K562 (cell line): ENCODE measurements around the gene SOX6. TPM values are rescaled to one million over a fixed set of nuclear protein-coding genes. Genes with fewer than 3 reads are reported as not detected.
"Not testable (repeated sequence)": the region's sequence is repeated elsewhere in the genome, so short reads cannot be mapped to it uniquely, and the experiment has no call there.

Experiments used
- ATAC-seq: fragments of 200-7000 bp; cut with Tn5 transposase; 3 replicates; pipeline ENCODE4 v1.9.1; 2020; ENCODE audit warnings: moderate library complexity
- BruUV-seq: library from RNA; stranded (reverse); fragments of 400-500 nt; replicated peaks from 2 replicates; lab custom pipeline; 2021; lab: Mats Ljungman, UMichigan
- CTCF ChIA-PET: fragments of 300-600 bp; formaldehyde crosslinking; extraction: SDS; loops from one replicate; lab custom pipeline; 2021; ENCODE audit warnings: low intra/inter-chr PET ratio; lab: Yijun Ruan, JAX
- POLR2A ChIA-PET: fragments of 300-600, 350-650 bp; sonication (Branson Sonifier 250); formaldehyde crosslinking; extraction: SDS; loops from one replicate; lab custom pipeline; 2021; ENCODE audit warnings: antibody characterized with exemption, inconsistent platforms; lab: Yijun Ruan, JAX
- DNase-seq, 4 experiments: peaks; one replicate each; pipeline versions ENCODE4 v3.0.0 to v3.0.0-alpha.2; 2011 to 2018; ENCODE audit warnings: low spot score in 3 of 4, mixed read lengths in 3 of 4; ENCODE audit errors: extremely low read depth in 1 of 4
- FAIRE-seq: peaks from 2 replicates; lab custom pipeline; 2011; peaks lifted over from hg19 to GRCh38; lab: Jason Lieb, UNC
- H2AFZ ChIP-seq: 2 replicates; pipeline ENCODE4 v1.6.0; 2011; ENCODE audit warnings: low read depth, low read length, control low read depth, inconsistent platforms
- H3K27ac ChIP-seq: fragments of 200-600 bp; 3 replicates; pipeline ENCODE4 v1.8.0; 2011; ENCODE audit warnings: low read depth, mild to moderate bottlenecking, control low read depth, inconsistent platforms, low read length, moderate library complexity, mixed read lengths; ENCODE audit errors: extremely low read depth
- H3K27me3 ChIP-seq, 2 experiments: fragments of 300-600 bp in 1 of 2; 2 replicates in 1 of 2; 3 replicates in 1 of 2; pipeline versions ENCODE4 v1.6.0 to v1.8.0; 2011; ENCODE audit warnings: inconsistent platforms in 2 of 2, low read length in 2 of 2, mild to moderate bottlenecking in 1 of 2, mixed read lengths in 1 of 2, moderate library complexity in 1 of 2; ENCODE audit not compliant: control insufficient read depth in 2 of 2, insufficient read depth in 2 of 2
- H3K36me3 ChIP-seq: fragments of 300-600 bp; 3 replicates; pipeline ENCODE4 v1.8.0; 2011; ENCODE audit warnings: mild to moderate bottlenecking, low read length, inconsistent platforms; ENCODE audit not compliant: control insufficient read depth, insufficient read depth
- H3K4me1 ChIP-seq, 2 experiments: fragments of 200-600 bp in 1 of 2; replicated peaks in 1 of 2; 2 replicates in 1 of 2; 3 replicates in 1 of 2; pipeline versions ENCODE4 v1.5.1 to v1.8.0; 2011; ENCODE audit warnings: inconsistent platforms in 2 of 2, low read length in 2 of 2, mild to moderate bottlenecking in 1 of 2, mixed read lengths in 1 of 2, moderate library complexity in 1 of 2; ENCODE audit not compliant: control insufficient read depth in 2 of 2, insufficient read depth in 2 of 2
- H3K4me2 ChIP-seq: 2 replicates; pipeline ENCODE4 v1.6.1; 2011; ENCODE audit warnings: low read length, control low read depth, inconsistent platforms, mixed read lengths; ENCODE audit not compliant: insufficient read depth
- H3K4me3 ChIP-seq: fragments of 200-600 bp; sonication (generic), shearing (Covaris generic); 2 replicates; pipeline ENCODE4 v1.5.1; 2016; ENCODE audit warnings: control low read depth, inconsistent platforms
- H3K79me2 ChIP-seq: fragments of 200-600 bp; 3 replicates; pipeline ENCODE4 v1.8.0; 2011; ENCODE audit warnings: low read length, inconsistent platforms; ENCODE audit not compliant: control insufficient read depth, insufficient read depth
- H3K9ac ChIP-seq, 2 experiments: 2 replicates each; pipeline versions ENCODE4 v1.6.0 to v1.6.1; 2011; ENCODE audit warnings: low read depth in 2 of 2, low read length in 2 of 2, control low read depth in 1 of 2, inconsistent platforms in 1 of 2, mild to moderate bottlenecking in 1 of 2, mixed read lengths in 1 of 2; ENCODE audit not compliant: insufficient read depth in 1 of 2
- H3K9me1 ChIP-seq: one replicate; pipeline ENCODE4 v1.6.0; 2011; ENCODE audit warnings: inconsistent platforms, mild to moderate bottlenecking, low read length, moderate library complexity; ENCODE audit not compliant: control insufficient read depth, insufficient read depth
- H3K9me3 ChIP-seq: replicated peaks from 2 replicates; pipeline ENCODE4 v1.5.1; 2011; ENCODE audit warnings: low read depth, low read length, inconsistent platforms; ENCODE audit not compliant: control insufficient read depth, insufficient read depth
- H4K20me1 ChIP-seq: replicated peaks from 2 replicates; pipeline ENCODE4 v1.6.1; 2011; ENCODE audit warnings: low read length, inconsistent platforms, mixed read lengths; ENCODE audit not compliant: control insufficient read depth, insufficient read depth
- BCOR ChIP-seq: fragments of 450-650 bp; IDR thresholded peaks from 2 replicates; pipeline ENCODE4 v1.6.1; 2016
- KDM1A ChIP-seq, 2 experiments: fragments of 450-650 bp; IDR thresholded peaks; 2 replicates each; pipeline ENCODE4 v1.6.1; 2016; ENCODE audit warnings: mild to moderate bottlenecking in 2 of 2
- SMARCA5 ChIP-seq: fragments of 450-650 bp; IDR thresholded peaks from 2 replicates; pipeline ENCODE4 v1.6.1; 2016
- YY1 ChIP-seq, 3 experiments: IDR thresholded peaks; 2 replicates each; pipeline ENCODE4 v1.6.1; 2011; ENCODE audit warnings: low read length in 2 of 3, mild to moderate bottlenecking in 2 of 3, moderate library complexity in 2 of 3, borderline replicate concordance in 1 of 3, control low read depth in 1 of 3, low read depth in 1 of 3; ENCODE audit not compliant: insufficient read depth in 3 of 3, insufficient replicate concordance in 2 of 3, control insufficient read depth in 1 of 3, insufficient read length in 1 of 3; ENCODE audit errors: extremely low read depth in 1 of 3
- ZNF146 ChIP-seq: IDR thresholded peaks from one replicate; pipeline ENCODE4 v1.6.1; 2018; ENCODE audit warnings: missing compliant biosample characterization; ENCODE audit not compliant: unreplicated experiment
- WGBS: fragments of 100-300 bp; shearing (Covaris generic); methylation state at CpG from one replicate; pipeline ENCODE4 v1.1.6; 2016; ENCODE audit warnings: low coverage, mixed read lengths; ENCODE audit not compliant: insufficient coverage; ENCODE audit errors: missing lambda C conversion rate; 5-methylcytosine and 5-hydroxymethylcytosine counted together
- in situ Hi-C: fragments of 300-500 bp; cut with MboI; formaldehyde crosslinking; loops from 4 replicates; pipeline ENCODE4 v1.15.0; 2018; ENCODE audit warnings: inconsistent platforms, mixed read lengths
- intact Hi-C: fragments of 100-400 bp; cut with micrococcal nuclease; formaldehyde crosslinking; loops from 2 replicates; pipeline ENCODE4 v1.14.2; 2022
- polyA plus RNA-seq, 8 experiments: library from polyadenylated mRNA; depleted of rRNA in 4 of 8; stranded (reverse) in 5 of 8; unstranded in 3 of 8; fragments of >200 nt; fragmentation: Nextera tagmentation in 2 of 8; fragmentation: Illumina TruSeq in 1 of 8; extraction: Ambion mirVana in 2 of 8; extraction: Trizol in 1 of 8; gene quantifications; 2 replicates each; pipeline versions ENCODE4 v1.2.1 to v1.2.3, GENCODE V29; 2011 to 2014; ENCODE audit warnings: inconsistent platforms in 1 of 8, missing spikeins in 1 of 8
- total RNA-seq, 7 experiments: library from RNA; depleted of rRNA in 6 of 7; stranded (reverse); fragments of >200 nt in 6 of 7; fragmentation: Illumina TruSeq in 2 of 7; extraction: Trizol in 2 of 7; gene quantifications; 2 replicates each; pipeline versions ENCODE4 v1.2.1 to v1.2.3, GENCODE V29; 2011 to 2021; ENCODE audit warnings: low replicate concordance in 1 of 7

Gene SOX6
- total and polyA plus RNA-seq, 9 of the 15 experiments (the other 6 are each of a cell fraction or from before 2014, with no cell fraction given): 0.89 to 8.7 (median 5.7) TPM

GRCh38 chr11:16146980-16147379, 209.4 kb downstream of the SOX6 start:
- not testable (repeated sequence) for BruUV-seq

GRCh38 chr11:16141614-16142013, 214.7 kb downstream of the SOX6 start:
- in situ Hi-C loops, H3K9me3 ChIP-seq, H3K4me3 ChIP-seq, ATAC-seq, POLR2A ChIA-PET, BruUV-seq, CTCF ChIA-PET, H3K27ac ChIP-seq, H4K20me1 ChIP-seq, H3K79me2 ChIP-seq, H3K36me3 ChIP-seq, H2AFZ ChIP-seq, H3K27me3 ChIP-seq, H3K9ac ChIP-seq, intact Hi-C loops, FAIRE-seq, H3K9me1 ChIP-seq, H3K4me1 ChIP-seq: not testable (repeated sequence)
- WGBS: 61% methylated on average over 5 of the region's 7 CpGs
- peak in 1 of 3 experiments; percentile 39 for TF ChIP-seq YY1 (IDR thresholded peaks at IDR 0.05; ENCODE audit: borderline replicate concordance in 1 of 3, control insufficient read depth in 1 of 3, extremely low read depth in 1 of 3, insufficient read depth in 3 of 3, insufficient read length in 1 of 3, insufficient replicate concordance in 2 of 3, low read depth in 1 of 3, low read length in 2 of 3)
- DNase-seq: peak in 1 of 4 experiments; percentile 14
- peak overlapping the region; percentile 5; the same call in 1 of the 2 replicates for H3K4me2 ChIP-seq

More at GRCh38 chr11:16146980-16147379, 209.4 kb downstream of the SOX6 start:
- H3K4me2 ChIP-seq, H4K20me1 ChIP-seq, CTCF ChIA-PET, H3K9me3 ChIP-seq, FAIRE-seq, POLR2A ChIA-PET, DNase-seq, H3K9me1 ChIP-seq, H3K4me1 ChIP-seq, intact Hi-C loops, H3K36me3 ChIP-seq, ATAC-seq, in situ Hi-C loops, H3K9ac ChIP-seq, H3K79me2 ChIP-seq, H3K27ac ChIP-seq, H2AFZ ChIP-seq, H3K4me3 ChIP-seq, H3K27me3 ChIP-seq: not testable (repeated sequence)
- 0 out of 4 replicates have a peak, but pooled peaks have one; percentile 17 to 28 for TF ChIP-seq KDM1A (IDR thresholded peaks at IDR 0.05)
- TF ChIP-seq ZNF146 (CRISPR knock-in tag): peak; percentile 74
- peak; percentile 58; the same call in 1 of the 2 replicates for TF ChIP-seq BCOR
- peak; percentile 51; the same call in 1 of the 2 replicates for TF ChIP-seq SMARCA5
- WGBS: 52% methylated on average over 2 of the region's 2 CpGs

GRCh38 chr11:16141162-16141561, 215.2 kb downstream of the SOX6 start:
- ATAC-seq, FAIRE-seq, BruUV-seq, H3K9me3 ChIP-seq, DNase-seq, H3K9ac ChIP-seq, H3K4me1 ChIP-seq, in situ Hi-C loops, intact Hi-C loops, H4K20me1 ChIP-seq, H3K27me3 ChIP-seq, H2AFZ ChIP-seq, H3K36me3 ChIP-seq, H3K79me2 ChIP-seq, H3K9me1 ChIP-seq, H3K4me3 ChIP-seq, H3K27ac ChIP-seq, POLR2A ChIA-PET, CTCF ChIA-PET: not testable (repeated sequence)
- WGBS: 82% methylated on average over 8 of the region's 8 CpGs
- peak overlapping the region; percentile 5; the same call in 1 of the 2 replicates for H3K4me2 ChIP-seq
